K562 (cell line): ENCODE measurements around the gene MTG2. TPM values are rescaled to one million over a fixed set of nuclear protein-coding genes. Genes with fewer than 3 reads are reported as not detected.

Source experiments
- ATAC-seq: fragments of 200-7000 bp; cut with Tn5 transposase; 3 replicates; pipeline ENCODE4 v1.9.1; 2020; ENCODE audit warnings: moderate library complexity
- BruUV-seq: library from RNA; stranded (reverse); fragments of 400-500 nt; replicated peaks from 2 replicates; lab custom pipeline; 2021; lab: Mats Ljungman, UMichigan
- CTCF ChIA-PET: fragments of 300-600 bp; formaldehyde crosslinking; extraction: SDS; loops from one replicate; lab custom pipeline; 2021; ENCODE audit warnings: low intra/inter-chr PET ratio; lab: Yijun Ruan, JAX
- POLR2A ChIA-PET: fragments of 300-600, 350-650 bp; sonication (Branson Sonifier 250); formaldehyde crosslinking; extraction: SDS; loops from one replicate; lab custom pipeline; 2021; ENCODE audit warnings: antibody characterized with exemption, inconsistent platforms; lab: Yijun Ruan, JAX
- DNase-seq, 4 experiments: peaks; one replicate each; pipeline versions ENCODE4 v3.0.0 to v3.0.0-alpha.2; 2011 to 2018; ENCODE audit warnings: low spot score in 3 of 4, mixed read lengths in 3 of 4; ENCODE audit errors: extremely low read depth in 1 of 4
- FAIRE-seq: peaks from 2 replicates; lab custom pipeline; 2011; peaks lifted over from hg19 to GRCh38; lab: Jason Lieb, UNC
- H2AFZ ChIP-seq: 2 replicates; pipeline ENCODE4 v1.6.0; 2011; ENCODE audit warnings: low read depth, low read length, control low read depth, inconsistent platforms
- H3K27ac ChIP-seq: fragments of 200-600 bp; 3 replicates; pipeline ENCODE4 v1.8.0; 2011; ENCODE audit warnings: low read depth, mild to moderate bottlenecking, control low read depth, inconsistent platforms, low read length, moderate library complexity, mixed read lengths; ENCODE audit errors: extremely low read depth
- H3K27me3 ChIP-seq, 2 experiments: fragments of 300-600 bp in 1 of 2; 2 replicates in 1 of 2; 3 replicates in 1 of 2; pipeline versions ENCODE4 v1.6.0 to v1.8.0; 2011; ENCODE audit warnings: inconsistent platforms in 2 of 2, low read length in 2 of 2, mild to moderate bottlenecking in 1 of 2, mixed read lengths in 1 of 2, moderate library complexity in 1 of 2; ENCODE audit not compliant: control insufficient read depth in 2 of 2, insufficient read depth in 2 of 2
- H3K36me3 ChIP-seq: fragments of 300-600 bp; 3 replicates; pipeline ENCODE4 v1.8.0; 2011; ENCODE audit warnings: mild to moderate bottlenecking, low read length, inconsistent platforms; ENCODE audit not compliant: control insufficient read depth, insufficient read depth
- H3K4me1 ChIP-seq, 2 experiments: fragments of 200-600 bp in 1 of 2; replicated peaks in 1 of 2; 2 replicates in 1 of 2; 3 replicates in 1 of 2; pipeline versions ENCODE4 v1.5.1 to v1.8.0; 2011; ENCODE audit warnings: inconsistent platforms in 2 of 2, low read length in 2 of 2, mild to moderate bottlenecking in 1 of 2, mixed read lengths in 1 of 2, moderate library complexity in 1 of 2; ENCODE audit not compliant: control insufficient read depth in 2 of 2, insufficient read depth in 2 of 2
- H3K4me2 ChIP-seq: 2 replicates; pipeline ENCODE4 v1.6.1; 2011; ENCODE audit warnings: low read length, control low read depth, inconsistent platforms, mixed read lengths; ENCODE audit not compliant: insufficient read depth
- H3K4me3 ChIP-seq: fragments of 200-600 bp; sonication (generic), shearing (Covaris generic); 2 replicates; pipeline ENCODE4 v1.5.1; 2016; ENCODE audit warnings: control low read depth, inconsistent platforms
- H3K79me2 ChIP-seq: fragments of 200-600 bp; 3 replicates; pipeline ENCODE4 v1.8.0; 2011; ENCODE audit warnings: low read length, inconsistent platforms; ENCODE audit not compliant: control insufficient read depth, insufficient read depth
- H3K9ac ChIP-seq, 2 experiments: 2 replicates each; pipeline versions ENCODE4 v1.6.0 to v1.6.1; 2011; ENCODE audit warnings: low read depth in 2 of 2, low read length in 2 of 2, control low read depth in 1 of 2, inconsistent platforms in 1 of 2, mild to moderate bottlenecking in 1 of 2, mixed read lengths in 1 of 2; ENCODE audit not compliant: insufficient read depth in 1 of 2
- H3K9me1 ChIP-seq: one replicate; pipeline ENCODE4 v1.6.0; 2011; ENCODE audit warnings: inconsistent platforms, mild to moderate bottlenecking, low read length, moderate library complexity; ENCODE audit not compliant: control insufficient read depth, insufficient read depth
- H3K9me3 ChIP-seq: replicated peaks from 2 replicates; pipeline ENCODE4 v1.5.1; 2011; ENCODE audit warnings: low read depth, low read length, inconsistent platforms; ENCODE audit not compliant: control insufficient read depth, insufficient read depth
- H4K20me1 ChIP-seq: replicated peaks from 2 replicates; pipeline ENCODE4 v1.6.1; 2011; ENCODE audit warnings: low read length, inconsistent platforms, mixed read lengths; ENCODE audit not compliant: control insufficient read depth, insufficient read depth
- NR2C2 ChIP-seq, 2 experiments: fragments of 200-800 bp in 1 of 2; sonication (Bioruptor generic) in 1 of 2; sonication (generic) in 1 of 2; formaldehyde crosslinking in 1 of 2; IDR thresholded peaks; 2 replicates each; pipeline versions ENCODE4 v1.6.1 to v1.8.0; 2016 to 2022; ENCODE audit warnings: mild to moderate bottlenecking in 1 of 2, missing compliant biosample characterization in 1 of 2, missing genetic modification characterization in 1 of 2, missing genetic modification reagents in 1 of 2
- POLR2G ChIP-seq: fragments of 200-400 bp; formaldehyde crosslinking; IDR thresholded peaks from 2 replicates; pipeline ENCODE4 v1.6.1; 2017; ENCODE audit warnings: low read depth, mild to moderate bottlenecking, antibody characterized with exemption, low read length, moderate library complexity
- POLR2H ChIP-seq: IDR thresholded peaks from 2 replicates; pipeline ENCODE4 v1.6.1; 2016; ENCODE audit warnings: missing genetic modification characterization, low read depth, mild to moderate bottlenecking, control low read depth, missing compliant biosample characterization, moderate library complexity
- ZNF583 ChIP-seq: fragments of 250-450 bp; sonication (Bioruptor Pico); IDR thresholded peaks from 2 replicates; pipeline ENCODE4 v1.4.0; 2020
- ZNF76 ChIP-seq: fragments of 250-450 bp; sonication (Bioruptor Pico); IDR thresholded peaks from 2 replicates; pipeline ENCODE4 v1.4.0; 2020; ENCODE audit warnings: mild to moderate bottlenecking, moderate library complexity, borderline replicate concordance
- WGBS: fragments of 100-300 bp; shearing (Covaris generic); methylation state at CpG from one replicate; pipeline ENCODE4 v1.1.6; 2016; ENCODE audit warnings: low coverage, mixed read lengths; ENCODE audit not compliant: insufficient coverage; ENCODE audit errors: missing lambda C conversion rate; 5-methylcytosine and 5-hydroxymethylcytosine counted together
- in situ Hi-C: fragments of 300-500 bp; cut with MboI; formaldehyde crosslinking; loops from 4 replicates; pipeline ENCODE4 v1.15.0; 2018; ENCODE audit warnings: inconsistent platforms, mixed read lengths
- intact Hi-C: fragments of 100-400 bp; cut with micrococcal nuclease; formaldehyde crosslinking; loops from 2 replicates; pipeline ENCODE4 v1.14.2; 2022
- polyA plus RNA-seq, 8 experiments: library from polyadenylated mRNA; depleted of rRNA in 4 of 8; stranded (reverse) in 5 of 8; unstranded in 3 of 8; fragments of >200 nt; fragmentation: Nextera tagmentation in 2 of 8; fragmentation: Illumina TruSeq in 1 of 8; extraction: Ambion mirVana in 2 of 8; extraction: Trizol in 1 of 8; gene quantifications; 2 replicates each; pipeline versions ENCODE4 v1.2.1 to v1.2.3, GENCODE V29; 2011 to 2014; ENCODE audit warnings: inconsistent platforms in 1 of 8, missing spikeins in 1 of 8
- total RNA-seq, 7 experiments: library from RNA; depleted of rRNA in 6 of 7; stranded (reverse); fragments of >200 nt in 6 of 7; fragmentation: Illumina TruSeq in 2 of 7; extraction: Trizol in 2 of 7; gene quantifications; 2 replicates each; pipeline versions ENCODE4 v1.2.1 to v1.2.3, GENCODE V29; 2011 to 2021; ENCODE audit warnings: low replicate concordance in 1 of 7
- TF ChIP-seq, protein P1 (sequence below), 2 experiments: fragments of 150-350 bp in 1 of 2; IDR thresholded peaks; 2 replicates each; pipeline ENCODE4 v1.6.1; 2012 to 2016; ENCODE audit warnings: low read depth in 2 of 2, low read length in 2 of 2, mild to moderate bottlenecking in 1 of 2, moderate library complexity in 1 of 2
- TF ChIP-seq, protein P2 (sequence below): fragments of 450-650 bp; IDR thresholded peaks from 2 replicates; pipeline ENCODE4 v1.6.1; 2016; ENCODE audit warnings: low read depth, mild to moderate bottlenecking, moderate library complexity
- TF ChIP-seq, protein P3 (sequence below): fragments of 250-450 bp; sonication (Bioruptor Pico); IDR thresholded peaks from 2 replicates; pipeline ENCODE4 v1.4.0; 2020; ENCODE audit warnings: mild to moderate bottlenecking, moderate library complexity

The MTG2 gene
- total and polyA plus RNA-seq, 9 of the 15 experiments (the other 6 are each of a cell fraction or from before 2014, with no cell fraction given): 8.7 to 67.5 (median 44.5) TPM

DNA sequence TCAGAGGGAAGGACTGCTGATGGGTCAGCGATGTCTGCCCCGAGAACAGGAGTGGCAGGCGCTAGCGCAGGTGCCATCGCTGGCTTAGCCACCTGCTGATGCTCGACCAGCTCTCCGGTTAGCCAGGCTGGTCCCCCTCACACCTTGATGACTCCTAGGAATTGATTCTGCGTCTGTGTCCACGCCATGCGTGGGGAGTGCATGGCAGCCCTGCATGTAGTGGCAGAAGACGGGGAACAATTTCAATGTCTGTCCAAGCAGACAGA lies 32.6 kb upstream of the MTG2 start:
- Histone ChIP-seq H3K9ac (peak overlapping the region in 1 of 2 experiments; percentile 41; a peak in 2 of 4 replicates), H3K79me2 (peaks cover 98% of the 10 kb centered on the region), H3K9me1 (peaks cover 7% of the 10 kb centered on the region), H3K4me2 (no peak overlapping the region; the same call in 1 of the 2 replicates), H3K9me3 (no peaks in the 10 kb centered on the region), H2AFZ (no peak overlapping the region), H3K27ac (no peak overlapping the region), H3K4me1 (peaks cover 26 to 69% of the 10 kb centered on the region in 2 experiments; a peak in 4 of 5 replicates), H4K20me1 (peaks cover 44% of the 10 kb centered on the region), H3K27me3 (no peaks in the 10 kb centered on the region), H3K36me3 (peaks cover 62% of the 10 kb centered on the region), H3K4me3 (no peak overlapping the region)
- in situ Hi-C loops: no loop called here
- peak; percentile 26; the same call in 1 of the 2 replicates for TF ChIP-seq NR2C2 (CRISPR knock-in tag; IDR thresholded peaks at IDR 0.05)
- no peak for TF ChIP-seq NR2C2 (tag; IDR thresholded peaks at IDR 0.05)
- no peak for TF ChIP-seq POLR2H (tag)
- FAIRE-seq: no peak
- POLR2A ChIA-PET: interaction anchor here (0.8 to 1.7 kb wide), 2 partner anchors 9 to 85 kb away, joined by 3 to 5 read pairs; partner anchors contain the start of gene TAF4
- 79% methylated on average over 11 of the region's 11 CpGs for WGBS
- ATAC-seq: no peak
- intact Hi-C loops: no loop called here
- DNase-seq: no peak
- CTCF ChIA-PET: no interaction called here
- no TSS peak for BruUV-seq

DNA sequence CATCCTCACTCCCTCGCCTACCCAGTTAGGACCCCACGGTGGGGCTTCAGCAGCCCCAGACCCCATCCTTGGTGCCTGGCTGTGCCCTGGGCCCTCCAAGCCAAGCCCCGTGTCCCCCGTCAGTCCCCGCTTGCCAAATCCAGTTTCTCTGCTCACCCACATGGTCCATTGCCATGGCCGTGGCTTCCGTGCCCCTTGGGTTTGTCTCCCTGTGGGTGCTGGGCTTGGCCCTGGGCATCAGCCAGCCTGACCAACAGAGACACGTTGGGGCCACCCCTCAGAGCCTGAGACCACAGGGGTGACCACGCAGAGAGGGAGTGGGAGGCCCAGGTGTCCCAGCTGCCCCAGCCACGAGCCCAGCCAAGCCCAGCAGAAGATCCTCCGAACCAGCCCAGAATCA lies 31.6 kb upstream of the MTG2 start:
- no peak for FAIRE-seq
- POLR2A ChIA-PET: interaction anchor here (0.6 to 1.7 kb wide), 2 partner anchors 10 to 18 kb away, joined by 3 to 5 read pairs; no protein-coding TSS in a partner anchor
- H3K36me3 ChIP-seq: peaks cover 62% of the 10 kb centered on the region; the same call in 2 of the 3 replicates
- DNase-seq: no peak
- H3K27ac ChIP-seq: no peak overlapping the region; the same call in 2 of the 3 replicates
- no peaks in the 10 kb centered on the region for H3K9me3 ChIP-seq
- BruUV-seq: no TSS peak
- H3K9me1 ChIP-seq: peaks cover 7% of the 10 kb centered on the region
- no peaks in the 10 kb centered on the region for H3K27me3 ChIP-seq
- WGBS: 85% methylated on average over 11 of the region's 11 CpGs
- peaks cover 98% of the 10 kb centered on the region for H3K79me2 ChIP-seq
- H3K4me2 ChIP-seq: no peak overlapping the region
- CTCF ChIA-PET: no interaction called here
- peaks cover 37% of the 10 kb centered on the region for H4K20me1 ChIP-seq
- H2AFZ ChIP-seq: no peak overlapping the region
- in situ Hi-C loops (no loop called here), intact Hi-C loops (no loop called here)
- peak overlapping the region in 1 of 2 experiments; percentile 86; a peak in 2 of 4 replicates for H3K9ac ChIP-seq
- H3K4me3 ChIP-seq: no peak overlapping the region
- ATAC-seq: no peak
- peaks cover 16 to 65% of the 10 kb centered on the region in 2 experiments; a peak in 4 of 5 replicates for H3K4me1 ChIP-seq
- TF ChIP-seq POLR2G (peak; percentile 11; the same call in 1 of the 2 replicates), ZNF76 (CRISPR knock-in tag) (no peak), ZNF583 (CRISPR knock-in tag) (no peak)
- TF ChIP-seq, protein P1, sequence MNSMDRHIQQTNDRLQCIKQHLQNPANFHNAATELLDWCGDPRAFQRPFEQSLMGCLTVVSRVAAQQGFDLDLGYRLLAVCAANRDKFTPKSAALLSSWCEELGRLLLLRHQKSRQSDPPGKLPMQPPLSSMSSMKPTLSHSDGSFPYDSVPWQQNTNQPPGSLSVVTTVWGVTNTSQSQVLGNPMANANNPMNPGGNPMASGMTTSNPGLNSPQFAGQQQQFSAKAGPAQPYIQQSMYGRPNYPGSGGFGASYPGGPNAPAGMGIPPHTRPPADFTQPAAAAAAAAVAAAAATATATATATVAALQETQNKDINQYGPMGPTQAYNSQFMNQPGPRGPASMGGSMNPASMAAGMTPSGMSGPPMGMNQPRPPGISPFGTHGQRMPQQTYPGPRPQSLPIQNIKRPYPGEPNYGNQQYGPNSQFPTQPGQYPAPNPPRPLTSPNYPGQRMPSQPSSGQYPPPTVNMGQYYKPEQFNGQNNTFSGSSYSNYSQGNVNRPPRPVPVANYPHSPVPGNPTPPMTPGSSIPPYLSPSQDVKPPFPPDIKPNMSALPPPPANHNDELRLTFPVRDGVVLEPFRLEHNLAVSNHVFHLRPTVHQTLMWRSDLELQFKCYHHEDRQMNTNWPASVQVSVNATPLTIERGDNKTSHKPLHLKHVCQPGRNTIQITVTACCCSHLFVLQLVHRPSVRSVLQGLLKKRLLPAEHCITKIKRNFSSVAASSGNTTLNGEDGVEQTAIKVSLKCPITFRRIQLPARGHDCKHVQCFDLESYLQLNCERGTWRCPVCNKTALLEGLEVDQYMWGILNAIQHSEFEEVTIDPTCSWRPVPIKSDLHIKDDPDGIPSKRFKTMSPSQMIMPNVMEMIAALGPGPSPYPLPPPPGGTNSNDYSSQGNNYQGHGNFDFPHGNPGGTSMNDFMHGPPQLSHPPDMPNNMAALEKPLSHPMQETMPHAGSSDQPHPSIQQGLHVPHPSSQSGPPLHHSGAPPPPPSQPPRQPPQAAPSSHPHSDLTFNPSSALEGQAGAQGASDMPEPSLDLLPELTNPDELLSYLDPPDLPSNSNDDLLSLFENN (IDR thresholded peaks at IDR 0.05; ENCODE audit: low read depth in 2 of 2, low read length in 2 of 2): no peak
- TF ChIP-seq, protein P2, sequence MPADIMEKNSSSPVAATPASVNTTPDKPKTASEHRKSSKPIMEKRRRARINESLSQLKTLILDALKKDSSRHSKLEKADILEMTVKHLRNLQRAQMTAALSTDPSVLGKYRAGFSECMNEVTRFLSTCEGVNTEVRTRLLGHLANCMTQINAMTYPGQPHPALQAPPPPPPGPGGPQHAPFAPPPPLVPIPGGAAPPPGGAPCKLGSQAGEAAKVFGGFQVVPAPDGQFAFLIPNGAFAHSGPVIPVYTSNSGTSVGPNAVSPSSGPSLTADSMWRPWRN: no peak
- TF ChIP-seq, protein P3, sequence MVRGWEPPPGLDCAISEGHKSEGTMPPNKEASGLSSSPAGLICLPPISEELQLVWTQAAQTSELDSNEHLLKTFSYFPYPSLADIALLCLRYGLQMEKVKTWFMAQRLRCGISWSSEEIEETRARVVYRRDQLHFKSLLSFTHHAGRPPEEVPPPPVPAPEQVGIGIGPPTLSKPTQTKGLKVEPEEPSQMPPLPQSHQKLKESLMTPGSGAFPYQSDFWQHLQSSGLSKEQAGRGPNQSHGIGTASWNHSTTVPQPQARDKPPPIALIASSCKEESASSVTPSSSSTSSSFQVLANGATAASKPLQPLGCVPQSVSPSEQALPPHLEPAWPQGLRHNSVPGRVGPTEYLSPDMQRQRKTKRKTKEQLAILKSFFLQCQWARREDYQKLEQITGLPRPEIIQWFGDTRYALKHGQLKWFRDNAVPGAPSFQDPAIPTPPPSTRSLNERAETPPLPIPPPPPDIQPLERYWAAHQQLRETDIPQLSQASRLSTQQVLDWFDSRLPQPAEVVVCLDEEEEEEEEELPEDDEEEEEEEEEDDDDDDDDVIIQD: no peak
